M059J (cell line): ENCODE results near the gene NLRP8. TPM values are rescaled to one million over a fixed set of nuclear protein-coding genes. Genes with fewer than 3 reads are reported as not detected.
"Not testable (repeated sequence)": the region's sequence is repeated elsewhere in the genome, so short reads cannot be mapped to it uniquely, and the experiment has no call there.

Source experiments
- DNase-seq: peaks from one replicate; pipeline ENCODE4 v3.0.0-alpha.2; 2012; ENCODE audit warnings: low read depth
- total RNA-seq: library from RNA; depleted of rRNA; stranded (reverse); fragments of >200 nt; shearing (Covaris generic); gene quantifications from 2 replicates; pipeline ENCODE4 v1.2.3, GENCODE V29; 2014; rRNA removed

NLRP8 gene
- total RNA-seq, 1 experiment from 2014 or later: not detected

GRCh38 chr19:55973982-55974381 is 26.4 kb downstream of the NLRP8 start:
- no peak for DNase-seq

DNA sequence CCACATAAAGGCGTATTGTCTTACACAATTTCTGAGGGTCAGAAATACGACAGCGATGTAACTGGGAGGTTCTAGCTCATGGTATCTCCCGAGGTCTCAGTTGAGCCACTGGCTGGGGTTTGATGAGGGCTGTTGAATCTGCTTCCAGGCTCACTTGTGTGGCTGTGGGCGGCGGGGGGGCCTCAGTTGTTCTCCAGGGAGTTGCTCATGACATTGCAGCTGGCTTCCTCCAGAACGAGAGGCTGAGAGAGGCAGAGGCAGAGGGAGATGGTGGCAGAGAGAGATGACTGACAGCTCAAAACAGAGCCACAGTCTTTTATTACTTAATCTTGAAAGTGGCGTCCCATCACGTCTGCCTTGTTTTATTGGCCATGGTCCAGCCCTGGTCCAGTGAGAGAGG is 32.8 kb downstream of the NLRP8 start:
- no peak for DNase-seq

DNA sequence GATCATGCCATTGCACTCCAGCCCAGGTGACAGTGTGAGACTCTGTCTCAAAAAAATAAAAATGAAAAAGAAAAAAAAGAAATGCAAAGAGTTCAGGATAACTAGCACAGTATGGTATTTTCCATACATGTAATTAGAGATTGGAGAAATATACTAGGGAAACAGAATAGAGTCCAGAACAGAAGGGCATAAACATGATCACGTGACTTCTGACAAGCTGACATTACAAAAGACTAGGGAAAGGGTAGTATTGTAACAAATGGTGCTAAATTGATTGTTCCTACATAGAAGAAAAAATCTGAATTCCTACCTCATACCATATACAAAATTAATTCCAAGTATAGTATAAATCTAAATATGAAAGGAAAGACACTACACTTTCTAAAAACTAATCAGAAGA is 37.6 kb downstream of the NLRP8 start:
- no peak for DNase-seq

DNA sequence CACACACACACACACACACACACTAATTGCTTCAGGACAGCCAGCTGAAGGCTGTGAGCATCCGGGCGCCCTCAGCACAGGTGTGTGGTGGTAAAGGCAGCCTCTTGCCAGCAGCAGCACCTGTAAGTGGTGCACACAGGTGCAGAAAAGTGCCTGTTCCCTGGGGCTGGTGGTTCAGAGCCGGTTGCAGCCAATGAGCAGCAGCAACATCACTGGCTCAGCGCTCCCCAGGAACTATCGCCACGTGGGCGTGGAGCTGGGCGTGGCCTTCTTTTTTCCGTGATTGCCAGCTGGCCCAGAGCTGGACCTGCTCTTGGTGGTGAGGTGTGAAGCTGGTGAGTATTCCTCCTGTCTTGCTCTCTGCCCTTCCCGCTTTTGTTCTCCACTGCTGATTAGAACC is 38.9 kb downstream of the NLRP8 start, which contains the start of gene NLRP5:
Gene NLRP5 (plus strand): TSS at position 289 of the 400 bp plus-strand sequence.
- no peak for DNase-seq

GRCh38 chr19:55990831-55991230 is 43.2 kb downstream of the NLRP8 start:
- no peak for DNase-seq

DNA sequence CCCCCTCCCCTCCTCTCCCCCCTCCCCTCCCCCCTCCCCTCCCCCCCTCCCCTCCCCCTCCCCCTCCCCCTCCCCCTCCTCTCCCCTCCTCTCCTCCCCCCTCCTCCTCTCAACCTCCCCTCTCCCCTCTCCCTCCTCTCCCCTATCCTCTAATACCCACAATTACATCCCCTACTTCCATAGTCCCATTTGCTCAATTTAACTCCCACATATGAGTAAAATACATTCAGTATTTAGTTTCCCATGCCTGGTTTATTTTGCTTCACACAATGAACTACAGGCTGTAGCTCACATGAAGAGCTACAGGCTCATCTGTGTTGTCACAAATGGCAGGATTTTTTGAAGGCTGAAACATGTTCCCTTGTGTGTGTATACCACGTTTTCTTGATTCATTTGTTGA is 45.9 kb downstream of the NLRP8 start:
- no peak for DNase-seq

GRCh38 chr19:56014765-56015164 is 67.1 kb downstream of the NLRP8 start:
- DNase-seq: no peak

DNA sequence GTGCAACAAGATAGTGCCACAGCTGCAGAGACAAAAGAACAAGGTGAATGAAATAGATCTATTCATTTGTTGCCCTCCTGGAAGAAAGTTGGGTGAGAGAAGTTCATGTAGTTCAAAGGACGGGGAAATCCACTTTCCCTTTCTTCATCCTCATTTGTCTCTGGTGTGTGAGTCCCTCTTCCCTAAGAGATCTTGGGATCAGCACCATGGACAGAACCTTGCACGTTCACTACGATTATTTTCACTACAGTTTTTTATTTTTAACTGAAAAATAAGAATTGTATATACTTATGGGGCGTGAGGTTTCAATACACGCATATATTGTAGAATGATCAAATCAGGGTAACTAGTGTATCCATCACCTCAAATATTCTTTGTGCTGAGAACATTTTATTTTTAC is 68.1 kb downstream of the NLRP8 start:
- DNase-seq: peak; percentile 30

DNA sequence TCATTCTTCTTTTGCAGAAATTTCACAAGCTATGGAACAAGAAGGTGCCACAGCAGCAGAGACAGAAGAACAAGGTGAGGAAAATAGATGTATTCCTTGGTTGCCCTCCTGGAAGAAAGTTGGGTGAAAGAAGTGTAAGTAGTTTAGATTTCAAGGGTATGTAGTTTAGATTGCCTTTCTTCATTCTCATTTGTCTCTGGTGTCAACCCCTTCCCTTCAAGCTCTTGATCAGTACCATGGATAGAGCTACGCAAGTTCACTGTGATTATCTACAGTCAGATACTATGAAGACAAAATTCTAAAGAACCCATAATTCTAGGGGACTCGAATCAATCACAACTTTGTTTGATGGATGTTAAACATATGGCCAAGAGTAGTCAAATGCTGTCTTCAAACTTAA is 71.7 kb downstream of the NLRP8 start:
- DNase-seq: not testable (repeated sequence)

GRCh38 chr19:56020355-56020975 is 72.8 kb downstream of the NLRP8 start:
- DNase-seq: not testable (repeated sequence)

DNA sequence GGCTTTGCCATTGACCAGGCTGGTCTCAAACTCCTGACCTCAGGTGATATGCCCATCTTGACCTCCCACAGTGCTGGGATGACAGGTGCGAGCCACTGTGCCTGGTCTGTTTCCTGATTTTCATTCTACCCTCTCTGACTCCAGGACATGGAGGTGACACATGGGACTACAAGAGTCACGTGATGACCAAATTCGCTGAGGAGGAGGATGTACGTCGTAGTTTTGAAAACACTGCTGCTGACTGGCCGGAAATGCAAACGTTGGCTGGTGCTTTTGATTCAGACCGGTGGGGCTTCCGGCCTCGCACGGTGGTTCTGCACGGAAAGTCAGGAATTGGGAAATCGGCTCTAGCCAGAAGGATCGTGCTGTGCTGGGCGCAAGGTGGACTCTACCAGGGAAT is 79.1 kb downstream of the NLRP8 start:
- no peak for DNase-seq

Other genes with a start within 250 kb of the NLRP8 start
- gene NLRP9, start 209.4 kb upstream of the NLRP8 start, total RNA-seq: not detected in 2 replicates
- not detected in 2 replicates for gene RFPL4A, start 188.7 kb upstream of the NLRP8 start, total RNA-seq
- gene RFPL4AL1, start 178.7 kb upstream of the NLRP8 start, total RNA-seq: not detected in 2 replicates
- 2.4 and 4.4 TPM in 2 replicates for gene NLRP11, start 115.8 kb upstream of the NLRP8 start, total RNA-seq
- gene NLRP4, start 111.3 kb upstream of the NLRP8 start, total RNA-seq: 0.05 TPM in 1 of 2 replicates, not detected in the other
- not detected in 2 replicates for gene NLRP13, start 15.5 kb upstream of the NLRP8 start, total RNA-seq
- not detected in 2 replicates for gene NLRP5, start 38.9 kb downstream of the NLRP8 start, total RNA-seq
- 3.7 and 15.5 TPM in 2 replicates for gene ZNF787, start 173.5 kb downstream of the NLRP8 start, total RNA-seq
- gene ZNF444, start 193.5 kb downstream of the NLRP8 start, total RNA-seq: 7.8 and 21.2 TPM in 2 replicates
- gene GALP, start 228.2 kb downstream of the NLRP8 start, total RNA-seq: not detected in 2 replicates
- not detected in 2 replicates for gene ZSCAN5B, start 250.0 kb downstream of the NLRP8 start, total RNA-seq